GM18868 (cell line): Measurements from ENCODE around the gene ADAR.

Experiments
- ATAC-seq: cut with Tn5 transposase; IDR thresholded peaks from one replicate; pipeline ENCODE4 v1.9.1; 2021; ENCODE audit warnings: mild to moderate bottlenecking, moderate library complexity; ENCODE audit not compliant: unreplicated experiment

Gene ADAR

GRCh38 chr1:154559466-154560044 is 48.4 kb downstream of the ADAR start:
- no peak for ATAC-seq

GRCh38 chr1:154558720-154559465 is 49.1 kb downstream of the ADAR start:
- peak; percentile 90 for ATAC-seq

- no peak for ATAC-seq
Observed at GRCh38 chr1:154557939-154558719, 49.9 kb downstream of the ADAR start, which contains the start of gene UBE2Q1. UBE2Q1 (minus strand) TSS chr1:154558662; CDS start chr1:154558553, 109 bp downstream.

- no peak for ATAC-seq
Observed at GRCh38 chr1:154557248-154557938, 50.6 kb downstream of the ADAR start.

GRCh38 chr1:154556422-154556821 is 51.6 kb downstream of the ADAR start:
- ATAC-seq: no peak

- ATAC-seq: no peak
Observed at GRCh38 chr1:154553056-154554030, 54.6 kb downstream of the ADAR start.

GRCh38 chr1:154552036-154552435 is 56.0 kb downstream of the ADAR start:
- ATAC-seq: no peak

GRCh38 chr1:154551474-154551873 is 56.5 kb downstream of the ADAR start:
- no peak for ATAC-seq

GRCh38 chr1:154550657-154551056 is 57.3 kb downstream of the ADAR start:
- no peak for ATAC-seq

- no peak for ATAC-seq
Observed at GRCh38 chr1:154550070-154550469, 57.9 kb downstream of the ADAR start.

GRCh38 chr1:154549202-154549770 is 58.7 kb downstream of the ADAR start:
- no peak for ATAC-seq

GRCh38 chr1:154548028-154548427 is 60.0 kb downstream of the ADAR start:
- no peak for ATAC-seq

- ATAC-seq: no peak
Observed at GRCh38 chr1:154547105-154547732, 60.8 kb downstream of the ADAR start.

- no peak for ATAC-seq
Observed at GRCh38 chr1:154546264-154547063, 61.5 kb downstream of the ADAR start.

- no peak for ATAC-seq
Observed at GRCh38 chr1:154541231-154541630, 66.8 kb downstream of the ADAR start.

- no peak for ATAC-seq
Observed at GRCh38 chr1:154539486-154540483, 68.2 kb downstream of the ADAR start.

GRCh38 chr1:154536570-154536969 is 71.4 kb downstream of the ADAR start:
- ATAC-seq: no peak
